Right lobe of liver (tissue), 4 donors: ENCODE measurements around the gene PJA2.

ENCODE experiments used
- POLR2A ChIP-seq: fragments of 450-650 bp; IDR thresholded peaks from one replicate; pipeline ENCODE4 v1.6.1; 2017; ENCODE audit warnings: antibody characterized with exemption, mild to moderate bottlenecking
- TF ChIP-seq, protein P1 (sequence below), 4 donors: fragments of 200-600 bp in 3 of 4; fragments of 450-650 bp in 1 of 4; IDR thresholded peaks; one replicate each; pipeline versions ENCODE4 v1.5.1 to v1.8.0; 2016 to 2022; ENCODE audit warnings: antibody characterized with exemption in 4 of 4, mild to moderate bottlenecking in 2 of 4
- donor health status: DM: no; HTN: no; CAD: no.
- donor health status: DM: no; HTN: no; CAD: no.
- donor health status: DM: no; HTN: yes; CAD: no.

DNA sequence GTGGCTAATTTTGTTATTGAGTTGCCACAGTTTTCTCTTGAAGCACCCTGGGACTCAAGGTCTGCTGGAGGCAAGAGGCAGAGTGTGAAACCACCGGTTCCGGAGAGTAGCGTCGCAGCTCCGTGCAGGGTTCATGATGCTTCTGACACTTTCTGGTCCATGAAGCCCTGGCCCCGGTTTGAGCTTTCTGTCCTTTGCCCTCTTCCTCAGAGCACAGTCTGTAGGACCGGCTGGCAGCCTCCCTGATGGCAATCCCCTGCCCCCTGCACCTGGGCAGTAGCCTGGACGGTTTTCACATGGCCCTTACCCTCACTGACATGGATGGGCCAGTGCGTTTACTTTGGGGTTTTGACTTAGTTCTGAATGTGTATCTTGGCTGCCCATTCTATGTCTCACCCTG lies 111.9 kb downstream of the PJA2 start:
- TF ChIP-seq, protein P1, sequence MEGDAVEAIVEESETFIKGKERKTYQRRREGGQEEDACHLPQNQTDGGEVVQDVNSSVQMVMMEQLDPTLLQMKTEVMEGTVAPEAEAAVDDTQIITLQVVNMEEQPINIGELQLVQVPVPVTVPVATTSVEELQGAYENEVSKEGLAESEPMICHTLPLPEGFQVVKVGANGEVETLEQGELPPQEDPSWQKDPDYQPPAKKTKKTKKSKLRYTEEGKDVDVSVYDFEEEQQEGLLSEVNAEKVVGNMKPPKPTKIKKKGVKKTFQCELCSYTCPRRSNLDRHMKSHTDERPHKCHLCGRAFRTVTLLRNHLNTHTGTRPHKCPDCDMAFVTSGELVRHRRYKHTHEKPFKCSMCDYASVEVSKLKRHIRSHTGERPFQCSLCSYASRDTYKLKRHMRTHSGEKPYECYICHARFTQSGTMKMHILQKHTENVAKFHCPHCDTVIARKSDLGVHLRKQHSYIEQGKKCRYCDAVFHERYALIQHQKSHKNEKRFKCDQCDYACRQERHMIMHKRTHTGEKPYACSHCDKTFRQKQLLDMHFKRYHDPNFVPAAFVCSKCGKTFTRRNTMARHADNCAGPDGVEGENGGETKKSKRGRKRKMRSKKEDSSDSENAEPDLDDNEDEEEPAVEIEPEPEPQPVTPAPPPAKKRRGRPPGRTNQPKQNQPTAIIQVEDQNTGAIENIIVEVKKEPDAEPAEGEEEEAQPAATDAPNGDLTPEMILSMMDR (IDR thresholded peaks at IDR 0.05), result no peak
- TF ChIP-seq POLR2A, result no peak
